Transverse colon (tissue), 3 donors: ENCODE data around the gene TYMS.

ENCODE experiments used
- POLR2A ChIP-seq: fragments of 450-650 bp; IDR thresholded peaks from one replicate; pipeline ENCODE4 v1.6.1; 2016; ENCODE audit warnings: antibody characterized with exemption, mild to moderate bottlenecking, moderate library complexity
- TF ChIP-seq, protein P1 (sequence below), 5 experiments: fragments of 200-600 bp in 3 of 5; fragments of 450-650 bp in 2 of 5; sonication (generic) in 3 of 5; IDR thresholded peaks; 1 replicate in 2 of 5; 2 replicates in 3 of 5; pipeline ENCODE4 v1.5.1; 2016 to 2017; ENCODE audit warnings: antibody characterized with exemption in 5 of 5, inconsistent platforms in 3 of 5, mild to moderate bottlenecking in 2 of 5, moderate library complexity in 1 of 5

DNA sequence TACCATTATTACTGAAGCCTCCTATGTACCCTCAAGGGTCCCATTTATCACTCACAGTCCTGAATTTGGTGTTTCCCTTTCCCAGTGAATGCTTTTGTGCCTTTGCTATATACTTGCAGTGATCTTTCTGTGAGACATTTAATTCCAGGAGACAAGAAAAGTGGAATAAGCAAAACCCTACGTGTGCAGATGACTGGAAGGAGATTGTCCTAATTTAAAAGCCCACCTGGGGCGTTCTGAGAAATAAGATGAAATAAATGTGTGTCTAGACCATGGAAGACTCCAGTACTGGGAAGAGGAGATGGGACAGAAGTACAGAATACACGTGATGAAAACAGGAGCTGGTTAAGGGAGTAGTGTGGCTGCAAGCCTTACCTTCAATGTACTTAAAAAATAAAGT is 19.3 kb downstream of the TYMS start:
- TF ChIP-seq, protein P1, sequence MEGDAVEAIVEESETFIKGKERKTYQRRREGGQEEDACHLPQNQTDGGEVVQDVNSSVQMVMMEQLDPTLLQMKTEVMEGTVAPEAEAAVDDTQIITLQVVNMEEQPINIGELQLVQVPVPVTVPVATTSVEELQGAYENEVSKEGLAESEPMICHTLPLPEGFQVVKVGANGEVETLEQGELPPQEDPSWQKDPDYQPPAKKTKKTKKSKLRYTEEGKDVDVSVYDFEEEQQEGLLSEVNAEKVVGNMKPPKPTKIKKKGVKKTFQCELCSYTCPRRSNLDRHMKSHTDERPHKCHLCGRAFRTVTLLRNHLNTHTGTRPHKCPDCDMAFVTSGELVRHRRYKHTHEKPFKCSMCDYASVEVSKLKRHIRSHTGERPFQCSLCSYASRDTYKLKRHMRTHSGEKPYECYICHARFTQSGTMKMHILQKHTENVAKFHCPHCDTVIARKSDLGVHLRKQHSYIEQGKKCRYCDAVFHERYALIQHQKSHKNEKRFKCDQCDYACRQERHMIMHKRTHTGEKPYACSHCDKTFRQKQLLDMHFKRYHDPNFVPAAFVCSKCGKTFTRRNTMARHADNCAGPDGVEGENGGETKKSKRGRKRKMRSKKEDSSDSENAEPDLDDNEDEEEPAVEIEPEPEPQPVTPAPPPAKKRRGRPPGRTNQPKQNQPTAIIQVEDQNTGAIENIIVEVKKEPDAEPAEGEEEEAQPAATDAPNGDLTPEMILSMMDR (IDR thresholded peaks at IDR 0.05) = no peak
- no peak for TF ChIP-seq POLR2A
